HEK293 (cell line): ENCODE results near the gene PEX5L.

Experiments
- CTCF ChIA-PET: fragments of 350-600 bp; formaldehyde crosslinking; extraction: SDS; loops from one replicate; lab custom pipeline; 2021; ENCODE audit warnings: antibody characterized with exemption; lab: Yijun Ruan, JAX
- POLR2A ChIA-PET: fragments of 300-600 bp; formaldehyde crosslinking; extraction: SDS; loops from one replicate; lab custom pipeline; 2020; ENCODE audit warnings: antibody characterized with exemption, inconsistent platforms; lab: Yijun Ruan, JAX
- H3K27ac ChIP-seq: fragments of 200-500 bp; sonication (Bioruptor generic); 2 replicates; pipeline ENCODE4 v1.5.1; 2014; ENCODE audit warnings: low read depth, low read length, control low read depth, inconsistent platforms; ENCODE audit errors: extremely low read depth
- H3K36me3 ChIP-seq, 2 experiments: fragments of 200-500 bp in 1 of 2; sonication (Bioruptor generic) in 1 of 2; 1 replicate in 1 of 2; 2 replicates in 1 of 2; pipeline ENCODE4 v1.5.1; 2014 to 2017; ENCODE audit warnings: inconsistent platforms in 2 of 2, low read length in 2 of 2; ENCODE audit not compliant: control insufficient read depth in 2 of 2, insufficient read depth in 1 of 2
- H3K4me1 ChIP-seq: fragments of 200-500 bp; sonication (Bioruptor generic); 2 replicates; pipeline ENCODE4 v1.5.1; 2014; ENCODE audit warnings: mild to moderate bottlenecking, low read length, inconsistent platforms; ENCODE audit not compliant: control insufficient read depth, insufficient read depth
- H3K4me3 ChIP-seq: 2 replicates; pipeline ENCODE4 v1.5.1; 2011; ENCODE audit warnings: low read depth, mild to moderate bottlenecking, control low read depth, low read length, moderate library complexity
- H3K9me3 ChIP-seq: fragments of 200-500 bp; sonication (Bioruptor generic); 2 replicates; pipeline ENCODE4 v1.5.1; 2014; ENCODE audit warnings: low read depth, low read length, inconsistent platforms; ENCODE audit not compliant: control insufficient read depth, insufficient read depth
- GLIS1 ChIP-seq: fragments of 450-650 bp; formaldehyde crosslinking; IDR thresholded peaks from 2 replicates; pipeline ENCODE4 v1.5.1; 2016; ENCODE audit warnings: missing biosample characterization, missing genetic modification characterization
- HOXD13 ChIP-seq: sonication (generic); formaldehyde crosslinking; IDR thresholded peaks from 2 replicates; pipeline ENCODE4 v1.8.0; 2022; ENCODE audit warnings: missing genetic modification reagents, borderline replicate concordance
- MYNN ChIP-seq: fragments of 450-650 bp; formaldehyde crosslinking; IDR thresholded peaks from 2 replicates; pipeline ENCODE4 v1.5.1; 2016; ENCODE audit warnings: missing biosample characterization, missing genetic modification characterization, borderline replicate concordance
- PRDM2 ChIP-seq: fragments of 450-650 bp; formaldehyde crosslinking; IDR thresholded peaks from 2 replicates; pipeline ENCODE4 v1.5.1; 2016; ENCODE audit warnings: missing biosample characterization, missing genetic modification characterization, borderline replicate concordance
- PRDM6 ChIP-seq: fragments of 450-650 bp; formaldehyde crosslinking; IDR thresholded peaks from 2 replicates; pipeline ENCODE4 v1.5.1; 2017; ENCODE audit warnings: missing biosample characterization, missing genetic modification characterization
- SETDB1 ChIP-seq: IDR thresholded peaks from one replicate; pipeline ENCODE4 v1.6.1; 2017; ENCODE audit warnings: mild to moderate bottlenecking, low read length, moderate library complexity, mixed read lengths; ENCODE audit not compliant: insufficient read length
- SP2 ChIP-seq: fragments of 450-650 bp; formaldehyde crosslinking; IDR thresholded peaks from 2 replicates; pipeline ENCODE4 v1.5.1; 2016; ENCODE audit warnings: missing biosample characterization, missing genetic modification characterization
- WT1 ChIP-seq: fragments of 450-650 bp; formaldehyde crosslinking; IDR thresholded peaks from 2 replicates; pipeline ENCODE4 v1.5.1; 2016; ENCODE audit warnings: missing biosample characterization, missing genetic modification characterization
- ZBTB48 ChIP-seq: fragments of 450-650 bp; formaldehyde crosslinking; IDR thresholded peaks from 2 replicates; pipeline ENCODE4 v1.5.1; 2016; ENCODE audit warnings: missing biosample characterization, missing genetic modification characterization
- ZBTB6 ChIP-seq: fragments of 450-650 bp; formaldehyde crosslinking; IDR thresholded peaks from 2 replicates; pipeline ENCODE4 v1.5.1; 2017; ENCODE audit warnings: missing biosample characterization, missing genetic modification characterization
- ZBTB7A ChIP-seq: fragments of 450-650 bp; formaldehyde crosslinking; IDR thresholded peaks from 2 replicates; pipeline ENCODE4 v1.5.1; 2016; ENCODE audit warnings: low read depth, missing biosample characterization, missing genetic modification characterization
- ZBTB8A ChIP-seq: fragments of 450-650 bp; formaldehyde crosslinking; IDR thresholded peaks from 2 replicates; pipeline ENCODE4 v1.5.1; 2016; ENCODE audit warnings: missing biosample characterization, missing genetic modification characterization
- ZFP3 ChIP-seq: fragments of 450-650 bp; formaldehyde crosslinking; IDR thresholded peaks from 2 replicates; pipeline ENCODE4 v1.5.1; 2016; ENCODE audit warnings: low read depth, missing biosample characterization, missing genetic modification characterization
- ZNF138 ChIP-seq: fragments of 450-650 bp; formaldehyde crosslinking; IDR thresholded peaks from 2 replicates; pipeline ENCODE4 v1.5.1; 2016; ENCODE audit warnings: missing biosample characterization, missing genetic modification characterization, borderline replicate concordance
- ZNF2 ChIP-seq: fragments of 450-650 bp; formaldehyde crosslinking; IDR thresholded peaks from 2 replicates; pipeline ENCODE4 v1.5.1; 2016; ENCODE audit warnings: missing biosample characterization, missing genetic modification characterization
- ZNF211 ChIP-seq: fragments of 450-650 bp; formaldehyde crosslinking; IDR thresholded peaks from 2 replicates; pipeline ENCODE4 v1.5.1; 2016; ENCODE audit warnings: low read depth, missing biosample characterization, missing genetic modification characterization
- ZNF266 ChIP-seq: fragments of 450-650 bp; formaldehyde crosslinking; IDR thresholded peaks from 2 replicates; pipeline ENCODE4 v1.5.1; 2016; ENCODE audit warnings: missing biosample characterization, missing genetic modification characterization, low read depth
- ZNF274 ChIP-seq, 2 experiments: fragments of 200-500 bp in 1 of 2; fragments of 450-650 bp in 1 of 2; sonication (Bioruptor generic) in 1 of 2; formaldehyde crosslinking in 1 of 2; IDR thresholded peaks; 2 replicates each; pipeline versions ENCODE4 v1.5.1 to v1.6.1; 2014 to 2016; ENCODE audit warnings: borderline replicate concordance in 1 of 2, inconsistent platforms in 1 of 2, low read length in 1 of 2, missing biosample characterization in 1 of 2, missing genetic modification characterization in 1 of 2
- ZNF324 ChIP-seq: fragments of 450-650 bp; formaldehyde crosslinking; IDR thresholded peaks from 2 replicates; pipeline ENCODE4 v1.5.1; 2016; ENCODE audit warnings: missing biosample characterization, missing genetic modification characterization
- ZNF488 ChIP-seq: fragments of 450-650 bp; formaldehyde crosslinking; IDR thresholded peaks from 2 replicates; pipeline ENCODE4 v1.5.1; 2016; ENCODE audit warnings: missing biosample characterization, missing genetic modification characterization
- ZNF501 ChIP-seq: fragments of 450-650 bp; formaldehyde crosslinking; IDR thresholded peaks from 2 replicates; pipeline ENCODE4 v1.5.1; 2016; ENCODE audit warnings: missing biosample characterization, missing genetic modification characterization
- ZNF623 ChIP-seq: fragments of 450-650 bp; formaldehyde crosslinking; IDR thresholded peaks from 2 replicates; pipeline ENCODE4 v1.5.1; 2016; ENCODE audit warnings: missing biosample characterization, missing genetic modification characterization
- ZNF626 ChIP-seq: fragments of 450-650 bp; sonication (Bioruptor Pico); formaldehyde crosslinking; IDR thresholded peaks from 2 replicates; pipeline ENCODE4 v1.5.1; 2018; ENCODE audit warnings: missing biosample characterization, missing genetic modification characterization, inconsistent platforms
- ZNF791 ChIP-seq: fragments of 450-650 bp; formaldehyde crosslinking; IDR thresholded peaks from 2 replicates; pipeline ENCODE4 v1.5.1; 2016; ENCODE audit warnings: missing biosample characterization, missing genetic modification characterization
- ZSCAN23 ChIP-seq: fragments of 450-650 bp; formaldehyde crosslinking; IDR thresholded peaks from 2 replicates; pipeline ENCODE4 v1.5.1; 2016; ENCODE audit warnings: missing biosample characterization, missing genetic modification characterization

PEX5L gene

GRCh38 chr3:179801263-179801662, 235.5 kb downstream of the PEX5L start:
- no peak for TF ChIP-seq WT1
- no peak for TF ChIP-seq ZNF791 (tag by site-specific recombination)
- TF ChIP-seq ZBTB6 (tag by site-specific recombination), result no peak
- no peak for TF ChIP-seq PRDM6 (tag by site-specific recombination)
- TF ChIP-seq ZBTB7A (tag by site-specific recombination), result no peak
- TF ChIP-seq ZNF488 (tag by site-specific recombination), result no peak
- TF ChIP-seq ZBTB8A (tag by site-specific recombination), result no peak
- TF ChIP-seq SETDB1, result no peak
- no peak for TF ChIP-seq ZNF138 (tag by site-specific recombination)
- TF ChIP-seq ZNF266, result no peak
- no peak for TF ChIP-seq ZSCAN23 (tag by site-specific recombination)
- TF ChIP-seq ZBTB48 (tag by site-specific recombination), result no peak
- TF ChIP-seq GLIS1 (tag by site-specific recombination), result no peak
- TF ChIP-seq, all 188 proteins: peak for 0
- Histone ChIP-seq H3K4me1 (no peaks in the 10 kb centered on the region), H3K4me3 (no peak overlapping the region), H3K36me3 (no peaks in the 10 kb centered on the region), H3K9me3 (no peaks in the 10 kb centered on the region), H3K27ac (no peak overlapping the region)
- CTCF ChIA-PET, result no interaction called here
- POLR2A ChIA-PET, result no interaction called here

GRCh38 chr3:179797192-179797591, 239.5 kb downstream of the PEX5L start:
- no peaks in the 10 kb centered on the region for H3K36me3 ChIP-seq
- POLR2A ChIA-PET, result no interaction called here
- CTCF ChIA-PET, result no interaction called here
- H3K9me3 ChIP-seq, result no peaks in the 10 kb centered on the region
- TF ChIP-seq ZSCAN23 (tag by site-specific recombination) (no peak), ZNF211 (no peak), ZFP3 (tag by site-specific recombination) (no peak), SP2 (no peak), ZNF274 (IDR thresholded peaks at IDR 0.05; ENCODE audit: low read length) (no peak), ZNF274 (tag by site-specific recombination; IDR thresholded peaks at IDR 0.05; ENCODE audit: borderline replicate concordance) (no peak), ZNF626 (tag by site-specific recombination) (no peak), HOXD13 (CRISPR knock-in tag) (no peak), ZBTB6 (tag by site-specific recombination) (no peak), ZNF2 (tag by site-specific recombination) (no peak), MYNN (tag by site-specific recombination) (no peak), ZNF324 (tag by site-specific recombination) (no peak), PRDM2 (tag by site-specific recombination) (no peak), ZNF501 (no peak), ZNF623 (tag by site-specific recombination) (no peak)
- no peak overlapping the region for H3K4me3 ChIP-seq
- H3K27ac ChIP-seq, result no peak overlapping the region
- no peaks in the 10 kb centered on the region for H3K4me1 ChIP-seq
